ENCODE data around the gene WNK1. TPM values are rescaled to one million over a fixed set of nuclear protein-coding genes. Genes with fewer than 3 reads are reported as not detected.

The WNK1 gene
- total and polyA plus RNA-seq, 2 of the 8 experiments (the other 6 are each of a cell fraction or from before 2014, with no cell fraction given): 88.2 to 157 TPM

GRCh38 chr12:761256-761655, 8.9 kb downstream of the WNK1 start:
- POLR2A ChIA-PET (ENCODE audit: partially characterized antibody): interaction anchor here (1.3 to 1.5 kb wide), 2 partner anchors 10 to 12 kb away, joined by 4 read pairs; no protein-coding TSS in a partner anchor
- TF ChIP-seq, protein P1, sequence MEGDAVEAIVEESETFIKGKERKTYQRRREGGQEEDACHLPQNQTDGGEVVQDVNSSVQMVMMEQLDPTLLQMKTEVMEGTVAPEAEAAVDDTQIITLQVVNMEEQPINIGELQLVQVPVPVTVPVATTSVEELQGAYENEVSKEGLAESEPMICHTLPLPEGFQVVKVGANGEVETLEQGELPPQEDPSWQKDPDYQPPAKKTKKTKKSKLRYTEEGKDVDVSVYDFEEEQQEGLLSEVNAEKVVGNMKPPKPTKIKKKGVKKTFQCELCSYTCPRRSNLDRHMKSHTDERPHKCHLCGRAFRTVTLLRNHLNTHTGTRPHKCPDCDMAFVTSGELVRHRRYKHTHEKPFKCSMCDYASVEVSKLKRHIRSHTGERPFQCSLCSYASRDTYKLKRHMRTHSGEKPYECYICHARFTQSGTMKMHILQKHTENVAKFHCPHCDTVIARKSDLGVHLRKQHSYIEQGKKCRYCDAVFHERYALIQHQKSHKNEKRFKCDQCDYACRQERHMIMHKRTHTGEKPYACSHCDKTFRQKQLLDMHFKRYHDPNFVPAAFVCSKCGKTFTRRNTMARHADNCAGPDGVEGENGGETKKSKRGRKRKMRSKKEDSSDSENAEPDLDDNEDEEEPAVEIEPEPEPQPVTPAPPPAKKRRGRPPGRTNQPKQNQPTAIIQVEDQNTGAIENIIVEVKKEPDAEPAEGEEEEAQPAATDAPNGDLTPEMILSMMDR (IDR thresholded peaks at IDR 0.05; ENCODE audit: control extremely low read depth in 1 of 3, insufficient read depth in 1 of 3, low read depth in 1 of 3, low read length in 3 of 3): no peak
- TF ChIP-seq YY1 (IDR thresholded peaks at IDR 0.05; ENCODE audit: low read depth, low read length) (no peak), CEBPB (IDR thresholded peaks at IDR 0.05; ENCODE audit: low read depth, low read length) (no peak), BCL11A (IDR thresholded peaks at IDR 0.05; ENCODE audit: low read depth in 2 of 2, low read length in 2 of 2) (no peak), BRCA1 (IDR thresholded peaks at IDR 0.05; ENCODE audit: low read depth, low read length) (no peak), SP2 (IDR thresholded peaks at IDR 0.05; ENCODE audit: low read length) (no peak), SP4 (IDR thresholded peaks at IDR 0.05; ENCODE audit: low read length) (no peak), KDM5A (IDR thresholded peaks at IDR 0.05; ENCODE audit: low read length) (no peak)
- TF ChIP-seq, protein P2, sequence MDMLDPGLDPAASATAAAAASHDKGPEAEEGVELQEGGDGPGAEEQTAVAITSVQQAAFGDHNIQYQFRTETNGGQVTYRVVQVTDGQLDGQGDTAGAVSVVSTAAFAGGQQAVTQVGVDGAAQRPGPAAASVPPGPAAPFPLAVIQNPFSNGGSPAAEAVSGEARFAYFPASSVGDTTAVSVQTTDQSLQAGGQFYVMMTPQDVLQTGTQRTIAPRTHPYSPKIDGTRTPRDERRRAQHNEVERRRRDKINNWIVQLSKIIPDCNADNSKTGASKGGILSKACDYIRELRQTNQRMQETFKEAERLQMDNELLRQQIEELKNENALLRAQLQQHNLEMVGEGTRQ (IDR thresholded peaks at IDR 0.05; ENCODE audit: low read length): no peak
- no peak overlapping the region for H3K14ac ChIP-seq (ENCODE audit: insufficient read length)
- H3K4me2 ChIP-seq (ENCODE audit: insufficient read depth in 1 of 2, low read depth in 2 of 2, low read length in 2 of 2): no peak overlapping the region
- no peak overlapping the region for H3K23ac ChIP-seq (ENCODE audit: insufficient read length)
- FAIRE-seq (no peak), DNase-seq (ENCODE audit: low read depth in 1 of 2, low spot score in 2 of 2) (no peak)
- peaks cover 0 to 3% (median under 1%) of the 10 kb centered on the region in 4 experiments; a peak in 2 of 7 replicates for H3K4me1 ChIP-seq (replicated peaks in 1 of 4; ENCODE audit: control insufficient read depth in 3 of 4, insufficient read depth in 4 of 4, low read length in 3 of 4)
- no peaks in the 10 kb centered on the region for H3K23me2 ChIP-seq (ENCODE audit: low read depth, low read length)
- no peak overlapping the region for H2BK5ac ChIP-seq (ENCODE audit: low read depth, low read length)
- H3K27ac ChIP-seq (ENCODE audit: low read depth, low read length): no peak overlapping the region
- H2BK12ac ChIP-seq (ENCODE audit: low read depth, low read length): no peak overlapping the region
- no peak overlapping the region for H3K9ac ChIP-seq (replicated peaks in 1 of 4; ENCODE audit: extremely low read depth in 1 of 4, low read depth in 3 of 4, low read length in 3 of 4)
- H3K79me2 ChIP-seq (ENCODE audit: control insufficient read depth in 1 of 2, insufficient read depth in 2 of 2, low read length in 2 of 2): peaks cover 9 to 94% of the 10 kb centered on the region in 2 experiments
- H2AK5ac ChIP-seq (ENCODE audit: low read depth, low read length): no peak overlapping the region
- no peak overlapping the region for H4K8ac ChIP-seq (ENCODE audit: extremely low read depth, insufficient read depth, low read length)
- no peaks in the 10 kb centered on the region; a peak in 1 of 4 replicates for H3K9me3 ChIP-seq (ENCODE audit: insufficient read depth in 2 of 2, low read depth in 1 of 2, low read length in 1 of 2)
- H4K91ac ChIP-seq (replicated peaks; ENCODE audit: insufficient read length, low read length): no peak overlapping the region
- H2BK15ac ChIP-seq (ENCODE audit: low read length): no peak overlapping the region
- no peak overlapping the region for H3K18ac ChIP-seq (ENCODE audit: extremely low read depth, low read length)
- H2BK120ac ChIP-seq (replicated peaks; ENCODE audit: low read depth, low read length): no peak overlapping the region
- CTCF ChIA-PET (ENCODE audit: partially characterized antibody): interaction anchor here (0.6 to 1.2 kb wide), 6 partner anchors 10 to 189 kb away, joined by 3 to 4 read pairs (median 3); partner anchors contain the start of gene RAD52
- no peak overlapping the region for H2BK20ac ChIP-seq (ENCODE audit: low read length)
- H3K79me1 ChIP-seq (ENCODE audit: low read depth, low read length): no peaks in the 10 kb centered on the region; the same call in 1 of the 2 replicates
- H3K27me3 ChIP-seq (replicated peaks in 1 of 4; ENCODE audit: control insufficient read depth in 3 of 4, extremely low read depth in 1 of 4, insufficient read depth in 3 of 4, low read length in 3 of 4): no peaks in the 10 kb centered on the region
- peaks cover 6 to 9% of the 10 kb centered on the region in 2 experiments for H4K20me1 ChIP-seq (replicated peaks in 1 of 2; ENCODE audit: control insufficient read depth in 1 of 2, insufficient read depth in 2 of 2, low read length in 2 of 2)
- 83% methylated on average over 1 of the region's 1 CpG; no CpG with 5 or more reads in 1 of the 2 experiments for WGBS, 2 experiments (ENCODE audit: extremely low coverage in 1 of 2, insufficient coverage in 1 of 2, insufficient read length in 1 of 2, insufficient replicate concordance in 2 of 2, low coverage in 1 of 2, low lambda C conversion rate in 2 of 2, missing lambda C conversion rate in 1 of 2)
- no peak overlapping the region for H3K4me3 ChIP-seq (ENCODE audit: extremely low read depth in 1 of 4, insufficient read depth in 2 of 4, low read depth in 3 of 4, low read length in 4 of 4)
- no peak overlapping the region for H3K4ac ChIP-seq (replicated peaks; ENCODE audit: insufficient read length, low read depth, low read length)
- no peak overlapping the region for H2AFZ ChIP-seq (ENCODE audit: low read length)
- no peak overlapping the region for H4K5ac ChIP-seq (ENCODE audit: insufficient read length, low read depth, low read length)
- H3K56ac ChIP-seq (replicated peaks; ENCODE audit: insufficient read length, low read depth, low read length): no peak overlapping the region
- peaks cover 0 to 8% (median 0%) of the 10 kb centered on the region in 4 experiments; a peak in 1 of 8 replicates for H3K36me3 ChIP-seq (ENCODE audit: control insufficient read depth in 2 of 4, insufficient read depth in 4 of 4, low read length in 3 of 4)

Data from H1 (cell line).